Measurements from ENCODE around the gene TBX10. TPM values are rescaled to one million over a fixed set of nuclear protein-coding genes. Genes with fewer than 3 reads are reported as not detected.

Gene TBX10
- total and polyA plus RNA-seq, 12 donors, result 0.17 to 0.44 (median 0.28) TPM; not detected in 9

GRCh38 chr11:67611704-67612587 is 27.6 kb downstream of the TBX10 start:
- H3K4me1 ChIP-seq, result peaks cover 15 to 42% (median 32%) of the 10 kb centered on the region in 9 donors

GRCh38 chr11:67611165-67611564 is 28.4 kb downstream of the TBX10 start:
- DNase-seq (no peak), ATAC-seq (no peak)
- TF ChIP-seq CTCF (IDR thresholded peaks at IDR 0.05), result no peak
- 93 to 94% methylated on average over 14 of the region's 14 CpGs for WGBS, 2 donors
- intact Hi-C loops (cut with DNase I), result no loop called here
- Histone ChIP-seq H3K36me3 (peaks cover 0 to 54% (median 40%) of the 10 kb centered on the region in 9 donors), H3K27ac (no peak overlapping the region), H3K4me1 (peaks cover 16 to 42% (median 35%) of the 10 kb centered on the region in 9 donors), H3K27me3 (peaks cover 0 to 15% (median 12%) of the 10 kb centered on the region in 7 donors), H3K9me3 (no peaks in the 10 kb centered on the region), H3K4me3 (no peak overlapping the region)

More at GRCh38 chr11:67611704-67612587, 27.6 kb downstream of the TBX10 start:
- no peaks in the 10 kb centered on the region for H3K9me3 ChIP-seq
- peaks cover 0 to 54% (median 40%) of the 10 kb centered on the region in 9 donors for H3K36me3 ChIP-seq
- ATAC-seq (no peak), DNase-seq (no peak)
- intact Hi-C loops (cut with DNase I), result no loop called here
- H3K27me3 ChIP-seq, result peaks cover 0 to 17% (median 12%) of the 10 kb centered on the region in 7 donors
- H3K4me3 ChIP-seq, result no peak overlapping the region
- no peak for TF ChIP-seq CTCF (IDR thresholded peaks at IDR 0.05)
- no peak overlapping the region for H3K27ac ChIP-seq
- 87 to 90% methylated on average over 36 to 37 of the region's 37 CpGs for WGBS, 2 donors

GRCh38 chr11:67610302-67610868 is 29.2 kb downstream of the TBX10 start:
- H3K36me3 ChIP-seq, result peaks cover 0 to 54% (median 40%) of the 10 kb centered on the region in 9 donors
- TF ChIP-seq CTCF (IDR thresholded peaks at IDR 0.05), result no peak
- peaks cover 0 to 8% (median 5%) of the 10 kb centered on the region in 7 donors for H3K27me3 ChIP-seq
- intact Hi-C loops (cut with DNase I), result no loop called here
- peaks cover 20 to 40% (median 31%) of the 10 kb centered on the region in 9 donors for H3K4me1 ChIP-seq
- H3K27ac ChIP-seq, result no peak overlapping the region
- ATAC-seq (no peak), DNase-seq (peak in 1 of 2 donors; percentile 2)
- no peak overlapping the region for H3K4me3 ChIP-seq
- no peaks in the 10 kb centered on the region for H3K9me3 ChIP-seq
- whole genome bisulfite sequencing, 2 donors, result 77 to 81% methylated on average over 15 of the region's 15 CpGs

- intact Hi-C loops (cut with DNase I), result loop anchor here in 1 of 10 donors (5.0 kb wide), 1 partner anchor 37 kb away; no protein-coding TSS in a partner anchor
- peaks cover 17 to 36% (median 29%) of the 10 kb centered on the region in 9 donors for H3K4me1 ChIP-seq
- peaks cover 0 to 54% (median 40%) of the 10 kb centered on the region in 9 donors for H3K36me3 ChIP-seq
- no peak for ATAC-seq
- WGBS, 2 donors, result 91% methylated on average over 10 of the region's 10 CpGs
- no peaks in the 10 kb centered on the region for H3K9me3 ChIP-seq
- DNase-seq, result no peak
- no peak for TF ChIP-seq CTCF (IDR thresholded peaks at IDR 0.05)
- no peaks in the 10 kb centered on the region for H3K27me3 ChIP-seq
- no peak overlapping the region for H3K4me3 ChIP-seq
- no peak overlapping the region for H3K27ac ChIP-seq
Measured at GRCh38 chr11:67609316-67609715, 30.2 kb downstream of the TBX10 start.
